Umbilical cord (tissue), 1 donor: ENCODE data around the gene TOX2. TPM values are rescaled to one million over a fixed set of nuclear protein-coding genes. Genes with fewer than 3 reads are reported as not detected.

ENCODE experiments used
- total RNA-seq: library from RNA; depleted of rRNA; stranded (reverse); fragments of >200 nt; gene quantifications from one replicate; pipeline ENCODE4 v1.2.3, GENCODE V29; 2014; ENCODE audit warnings: low replicate concordance; ENCODE audit not compliant: insufficient read depth

Gene TOX2
- total RNA-seq, 1 donor from 2014 or later, result not detected

Other genes with a start within 250 kb of the TOX2 start
- 0.24 TPM for gene MYBL2, start 247.7 kb upstream of the TOX2 start, total RNA-seq
- gene GTSF1L, start 187.8 kb upstream of the TOX2 start, total RNA-seq, result not detected